Cardiac atrium fibroblast (primary cell): ENCODE data around the gene CCNT2. TPM values are rescaled to one million over a fixed set of nuclear protein-coding genes. Genes with fewer than 3 reads are reported as not detected.

ENCODE experiments used
- total RNA-seq: library from RNA; depleted of rRNA; stranded (reverse); fragments of >200 nt; gene quantifications from 2 replicates; pipeline ENCODE4 v1.2.3, GENCODE V29; 2015

Gene CCNT2
- total RNA-seq: 10.8 and 12.6 TPM in 2 replicates

GRCh38 chr2:134918526-134919340 lies at the start of gene CCNT2:
Gene CCNT2 (plus strand): TSS chr2:134918822. CDS start chr2:134918855, 33 bp downstream.

Other genes starting within 250 kb of the CCNT2 start
- 1.3 TPM in 1 of 2 replicates, not detected in the other for gene TMEM163, start 199.8 kb upstream of the CCNT2 start, total RNA-seq
- gene ACMSD, start 80.2 kb upstream of the CCNT2 start, total RNA-seq: not detected in 2 replicates
- not detected in 2 replicates for gene MAP3K19, start 128.6 kb downstream of the CCNT2 start, total RNA-seq
- 27.1 and 35.3 TPM in 2 replicates for gene RAB3GAP1, start 133.5 kb downstream of the CCNT2 start, total RNA-seq